ENCODE results near the gene SRPK2. TPM values are rescaled to one million over a fixed set of nuclear protein-coding genes. Genes with fewer than 3 reads are reported as not detected.
"Not testable (repeated sequence)": the region's sequence is repeated elsewhere in the genome, so short reads cannot be mapped to it uniquely, and the experiment has no call there.

SRPK2 gene
- total RNA-seq, 1 experiment from 2014 or later = 58.2 TPM

GRCh38 chr7:105364684-105365083 is 24.0 kb downstream of the SRPK2 start:
- in situ Hi-C loops (cut with HindIII; ENCODE audit: low pct_unique_long_range_greater_than_20kb, low sequenced_read_pairs) = no loop called here
- H3K4me3 ChIP-seq (ENCODE audit: low read depth in 2 of 2, low read length in 2 of 2) = no peak overlapping the region
- no peak for TF ChIP-seq SIN3A (IDR thresholded peaks at IDR 0.05; ENCODE audit: borderline replicate concordance, insufficient read depth, low read depth, low read length)
- TF ChIP-seq POLR2AphosphoS5 (IDR thresholded peaks at IDR 0.05; ENCODE audit: low read depth, low read length) = no peak
- no peak for TF ChIP-seq TCF7L2 (IDR thresholded peaks at IDR 0.05; ENCODE audit: low read depth, low read length)
- TF ChIP-seq REST (IDR thresholded peaks at IDR 0.05; ENCODE audit: insufficient read depth in 1 of 2, low read depth in 2 of 2, low read length in 1 of 2) = no peak
- TF ChIP-seq CTCF (IDR thresholded peaks at IDR 0.05) = no peak
- H3K9me3 ChIP-seq (ENCODE audit: control insufficient read depth, insufficient read depth, low read depth, low read length) = no peaks in the 10 kb centered on the region
- no peak for ATAC-seq
- CTCF ChIA-PET = no interaction called here
- no peak for DNase-seq (ENCODE audit: low read depth, low spot score)
- no peaks in the 10 kb centered on the region for H3K36me3 ChIP-seq (ENCODE audit: control insufficient read depth, insufficient read depth, low read length)
- POLR2A ChIA-PET = no interaction called here
- no peak overlapping the region for H3K27ac ChIP-seq (ENCODE audit: low read length)
- no TSS peak for BruUV-seq (replicated peaks)
- peaks cover 5% of the 10 kb centered on the region; the same call in 1 of the 2 replicates for H3K4me1 ChIP-seq (ENCODE audit: control insufficient read depth, insufficient read depth, low read length)
- no peaks in the 10 kb centered on the region for H3K27me3 ChIP-seq (ENCODE audit: control insufficient read depth, insufficient read depth, low read length)
- intact Hi-C loops (cut with micrococcal nuclease; ENCODE audit: unreplicated experiment) = no loop called here

GRCh38 chr7:105363657-105364056 is 25.1 kb downstream of the SRPK2 start:
- H3K4me3 ChIP-seq (ENCODE audit: low read depth in 2 of 2, low read length in 2 of 2); H3K9me3 ChIP-seq (ENCODE audit: control insufficient read depth, insufficient read depth, low read depth, low read length); POLR2A ChIA-PET; H3K4me1 ChIP-seq (ENCODE audit: control insufficient read depth, insufficient read depth, low read length); DNase-seq (ENCODE audit: low read depth, low spot score); H3K36me3 ChIP-seq (ENCODE audit: control insufficient read depth, insufficient read depth, low read length); in situ Hi-C loops (cut with HindIII; ENCODE audit: low pct_unique_long_range_greater_than_20kb, low sequenced_read_pairs); ATAC-seq; CTCF ChIA-PET; H3K27ac ChIP-seq (ENCODE audit: low read length); H3K27me3 ChIP-seq (ENCODE audit: control insufficient read depth, insufficient read depth, low read length); BruUV-seq (replicated peaks); intact Hi-C loops (cut with micrococcal nuclease; ENCODE audit: unreplicated experiment): not testable (repeated sequence)

- H3K27ac ChIP-seq (ENCODE audit: low read length); H3K4me3 ChIP-seq (ENCODE audit: low read depth in 2 of 2, low read length in 2 of 2); H3K9me3 ChIP-seq (ENCODE audit: control insufficient read depth, insufficient read depth, low read depth, low read length); H3K36me3 ChIP-seq (ENCODE audit: control insufficient read depth, insufficient read depth, low read length); intact Hi-C loops (cut with micrococcal nuclease; ENCODE audit: unreplicated experiment); CTCF ChIA-PET; H3K27me3 ChIP-seq (ENCODE audit: control insufficient read depth, insufficient read depth, low read length); BruUV-seq (replicated peaks); POLR2A ChIA-PET; in situ Hi-C loops (cut with HindIII; ENCODE audit: low pct_unique_long_range_greater_than_20kb, low sequenced_read_pairs); H3K4me1 ChIP-seq (ENCODE audit: control insufficient read depth, insufficient read depth, low read length); ATAC-seq; DNase-seq (ENCODE audit: low read depth, low spot score): not testable (repeated sequence)
Observed at GRCh38 chr7:105362685-105363084, 26.0 kb downstream of the SRPK2 start.

- intact Hi-C loops (cut with micrococcal nuclease; ENCODE audit: unreplicated experiment); H3K9me3 ChIP-seq (ENCODE audit: control insufficient read depth, insufficient read depth, low read depth, low read length); H3K36me3 ChIP-seq (ENCODE audit: control insufficient read depth, insufficient read depth, low read length); H3K27me3 ChIP-seq (ENCODE audit: control insufficient read depth, insufficient read depth, low read length); CTCF ChIA-PET; H3K4me3 ChIP-seq (ENCODE audit: low read depth in 2 of 2, low read length in 2 of 2); H3K27ac ChIP-seq (ENCODE audit: low read length); DNase-seq (ENCODE audit: low read depth, low spot score); in situ Hi-C loops (cut with HindIII; ENCODE audit: low pct_unique_long_range_greater_than_20kb, low sequenced_read_pairs); BruUV-seq (replicated peaks); H3K4me1 ChIP-seq (ENCODE audit: control insufficient read depth, insufficient read depth, low read length); POLR2A ChIA-PET; ATAC-seq: not testable (repeated sequence)
Observed at GRCh38 chr7:105361995-105362394, 26.7 kb downstream of the SRPK2 start.

- ATAC-seq; DNase-seq (ENCODE audit: low read depth, low spot score); H3K4me1 ChIP-seq (ENCODE audit: control insufficient read depth, insufficient read depth, low read length); H3K36me3 ChIP-seq (ENCODE audit: control insufficient read depth, insufficient read depth, low read length); H3K4me3 ChIP-seq (ENCODE audit: low read depth in 2 of 2, low read length in 2 of 2); POLR2A ChIA-PET; BruUV-seq (replicated peaks); intact Hi-C loops (cut with micrococcal nuclease; ENCODE audit: unreplicated experiment); H3K9me3 ChIP-seq (ENCODE audit: control insufficient read depth, insufficient read depth, low read depth, low read length); CTCF ChIA-PET; H3K27ac ChIP-seq (ENCODE audit: low read length); in situ Hi-C loops (cut with HindIII; ENCODE audit: low pct_unique_long_range_greater_than_20kb, low sequenced_read_pairs); H3K27me3 ChIP-seq (ENCODE audit: control insufficient read depth, insufficient read depth, low read length): not testable (repeated sequence)
Observed at GRCh38 chr7:105360149-105360548, 28.6 kb downstream of the SRPK2 start.
